OCI-LY1 (cell line): ENCODE results near the gene SLAMF6.

Experiments
- EZH2 ChIP-seq: fragments of 200-600 bp; sonication (generic), shearing (Covaris generic); IDR thresholded peaks from 2 replicates; pipeline ENCODE4 v1.8.0; 2017; ENCODE audit warnings: borderline replicate concordance, mixed run types, mild to moderate bottlenecking, antibody characterized with exemption, low read length, moderate library complexity, mixed read lengths
- TF ChIP-seq, protein P1 (sequence below): fragments of 200-600 bp; sonication (generic), shearing (Covaris generic); IDR thresholded peaks from 2 replicates; pipeline ENCODE4 v1.5.1; 2017; ENCODE audit warnings: mild to moderate bottlenecking, antibody characterized with exemption, low read length, moderate library complexity, mixed read lengths

DNA sequence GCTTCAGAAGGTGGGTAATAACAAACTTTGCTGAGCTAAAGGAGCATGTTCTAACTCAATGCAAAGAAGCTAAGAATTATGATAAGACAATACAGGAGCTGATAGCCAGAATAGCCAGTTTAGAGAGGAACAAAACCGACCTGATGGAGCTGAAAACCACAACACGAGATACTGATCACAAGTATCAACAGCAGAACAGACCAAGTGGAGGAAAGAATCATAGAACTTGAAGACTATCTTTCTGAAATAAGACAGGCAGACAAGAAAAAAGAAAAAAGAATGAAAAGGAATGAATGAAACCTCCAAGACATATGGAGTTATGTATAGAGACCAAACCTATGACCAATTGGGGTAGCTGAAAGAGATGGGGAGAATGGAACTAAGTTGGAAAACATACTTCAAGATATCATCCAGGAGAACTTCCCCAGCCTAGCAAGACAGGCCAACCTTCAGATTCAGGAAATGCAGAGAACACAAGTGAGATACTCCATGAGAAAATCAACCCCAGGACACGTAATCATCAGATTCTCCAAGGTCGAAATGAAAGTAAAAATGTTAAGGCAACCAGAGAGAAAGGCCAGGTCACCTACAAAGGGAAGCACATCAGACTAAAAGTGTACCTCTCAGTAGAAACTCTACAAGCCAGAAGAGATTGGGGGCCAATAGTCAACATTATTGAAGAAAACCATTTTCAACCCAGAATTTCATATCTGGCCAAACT, 35.8 kb upstream of the SLAMF6 start:
- TF ChIP-seq, protein P1, sequence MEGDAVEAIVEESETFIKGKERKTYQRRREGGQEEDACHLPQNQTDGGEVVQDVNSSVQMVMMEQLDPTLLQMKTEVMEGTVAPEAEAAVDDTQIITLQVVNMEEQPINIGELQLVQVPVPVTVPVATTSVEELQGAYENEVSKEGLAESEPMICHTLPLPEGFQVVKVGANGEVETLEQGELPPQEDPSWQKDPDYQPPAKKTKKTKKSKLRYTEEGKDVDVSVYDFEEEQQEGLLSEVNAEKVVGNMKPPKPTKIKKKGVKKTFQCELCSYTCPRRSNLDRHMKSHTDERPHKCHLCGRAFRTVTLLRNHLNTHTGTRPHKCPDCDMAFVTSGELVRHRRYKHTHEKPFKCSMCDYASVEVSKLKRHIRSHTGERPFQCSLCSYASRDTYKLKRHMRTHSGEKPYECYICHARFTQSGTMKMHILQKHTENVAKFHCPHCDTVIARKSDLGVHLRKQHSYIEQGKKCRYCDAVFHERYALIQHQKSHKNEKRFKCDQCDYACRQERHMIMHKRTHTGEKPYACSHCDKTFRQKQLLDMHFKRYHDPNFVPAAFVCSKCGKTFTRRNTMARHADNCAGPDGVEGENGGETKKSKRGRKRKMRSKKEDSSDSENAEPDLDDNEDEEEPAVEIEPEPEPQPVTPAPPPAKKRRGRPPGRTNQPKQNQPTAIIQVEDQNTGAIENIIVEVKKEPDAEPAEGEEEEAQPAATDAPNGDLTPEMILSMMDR: no peak
- no peak for TF ChIP-seq EZH2
